CD4-positive, alpha-beta T cell (primary cell): ENCODE measurements around the gene FAM120A. TPM values are rescaled to one million over a fixed set of nuclear protein-coding genes. Genes with fewer than 3 reads are reported as not detected.

Experiments used
- ATAC-seq: fragments of 200-7000 bp; cut with Tn5 transposase; one replicate; pipeline ENCODE4 v1.10.0; 2022; ENCODE audit warnings: mild to moderate bottlenecking; ENCODE audit not compliant: poor library complexity
- CTCF ChIA-PET: fragments of 350-600 bp; sonication (Branson Sonifier 250); formaldehyde crosslinking; loops from one replicate; lab custom pipeline; 2021; ENCODE audit warnings: antibody characterized with exemption, inconsistent platforms; lab: Charles Lee
- POLR2A ChIA-PET: fragments of 350-600 bp; sonication (Branson Sonifier 250); formaldehyde crosslinking; loops from one replicate; lab custom pipeline; 2021; ENCODE audit warnings: antibody characterized with exemption, inconsistent platforms; lab: Charles Lee
- DNase-seq, 14 experiments: peaks; one replicate each; pipeline ENCODE4 v3.0.0-alpha.2; 2013 to 2020; ENCODE audit warnings: mixed read lengths in 2 of 14
- H3K27ac ChIP-seq, 2 donors: one replicate each; pipeline versions ENCODE4 v1.5.1 to v1.7.0; 2013; ENCODE audit warnings: low read length in 2 of 2, low read depth in 1 of 2, mild to moderate bottlenecking in 1 of 2
- H3K27me3 ChIP-seq, 2 experiments: 1 replicate in 1 of 2; 2 replicates in 1 of 2; pipeline versions ENCODE4 v1.6.1 to v1.7.0; 2013; ENCODE audit warnings: low read length in 2 of 2, control low read depth in 1 of 2, mild to moderate bottlenecking in 1 of 2, moderate library complexity in 1 of 2; ENCODE audit not compliant: insufficient read depth in 2 of 2, control insufficient read depth in 1 of 2
- H3K36me3 ChIP-seq: one replicate; pipeline ENCODE4 v1.6.1; 2013; ENCODE audit warnings: low read length, control low read depth; ENCODE audit not compliant: insufficient read depth
- H3K4me1 ChIP-seq: one replicate; pipeline ENCODE4 v1.6.1; 2013; ENCODE audit warnings: low read length, control low read depth; ENCODE audit not compliant: insufficient read depth
- H3K4me3 ChIP-seq: one replicate; pipeline ENCODE4 v1.5.1; 2013; ENCODE audit warnings: mild to moderate bottlenecking, low read length, moderate library complexity
- H3K9me3 ChIP-seq, 2 experiments: 1 replicate in 1 of 2; 2 replicates in 1 of 2; pipeline versions ENCODE4 v1.6.1 to v1.7.0; 2013; ENCODE audit warnings: low read length in 2 of 2, mild to moderate bottlenecking in 2 of 2, control low read depth in 1 of 2, moderate library complexity in 1 of 2; ENCODE audit not compliant: control insufficient read depth in 1 of 2, insufficient read depth in 1 of 2
- H3K27ac Mint-ChIP-seq: one replicate; pipeline ENCODE4 v1.8.0; 2020; ENCODE audit warnings: mixed read lengths
- H3K27me3 Mint-ChIP-seq: one replicate; pipeline ENCODE4 v1.8.0; 2021; ENCODE audit warnings: mixed read lengths
- H3K36me3 Mint-ChIP-seq: one replicate; pipeline ENCODE4 v1.8.0; 2021; ENCODE audit warnings: low read depth, mixed read lengths
- H3K4me1 Mint-ChIP-seq: one replicate; pipeline ENCODE4 v1.8.0; 2021; ENCODE audit warnings: low read depth, mixed read lengths
- H3K4me3 Mint-ChIP-seq: one replicate; pipeline ENCODE4 v1.8.0; 2020; ENCODE audit warnings: mild to moderate bottlenecking, mixed read lengths
- H3K9me3 Mint-ChIP-seq: one replicate; pipeline ENCODE4 v1.8.0; 2020; ENCODE audit warnings: mixed read lengths
- CTCF ChIP-seq: fragments of 200-600 bp; IDR thresholded peaks from one replicate; pipeline ENCODE4 v1.8.0; 2022; ENCODE audit warnings: antibody characterized with exemption, mild to moderate bottlenecking
- intact Hi-C, 2 experiments: fragments of 100-400 bp; cut with DNase I in 1 of 2; cut with micrococcal nuclease in 1 of 2; formaldehyde crosslinking; loops; one replicate each; pipeline versions ENCODE4 v1.15.1 to v1.9.0; 2023 to 2025; cut with DNase I, micrococcal nuclease
- total RNA-seq, 174 experiments: library from RNA in 2 of 174; stranded (reverse) in 2 of 174; gene quantifications; one replicate each; pipeline ENCODE4 v1.2.3 and lab custom pipeline; 2021 to 2026

FAM120A gene
- total RNA-seq, 2 experiments from 2014 or later: 46.5 to 51.7 TPM

- peaks cover 69% of the 10 kb centered on the region for H3K4me1 Mint-ChIP-seq
- H3K27me3 Mint-ChIP-seq: no peaks in the 10 kb centered on the region
- H3K27ac Mint-ChIP-seq: no peak overlapping the region
- CTCF ChIA-PET: no interaction called here
- no peak for ATAC-seq
- POLR2A ChIA-PET: interaction anchor here (0.9 kb wide), 1 partner anchor 90 kb away, joined by 3 read pairs; no protein-coding TSS in a partner anchor
- intact Hi-C loops: no loop called here
- H3K9me3 Mint-ChIP-seq: no peaks in the 10 kb centered on the region
- no peaks in the 10 kb centered on the region for H3K27me3 ChIP-seq
- peaks cover 49% of the 10 kb centered on the region for H3K36me3 Mint-ChIP-seq
- H3K4me1 ChIP-seq: peaks cover 27% of the 10 kb centered on the region
- DNase-seq: no peak
- H3K9me3 ChIP-seq: no peaks in the 10 kb centered on the region
- peaks cover 18% of the 10 kb centered on the region for H3K36me3 ChIP-seq
- H3K4me3 ChIP-seq: no peak overlapping the region
- TF ChIP-seq CTCF: no peak
- H3K27ac ChIP-seq: no peak overlapping the region
- H3K4me3 Mint-ChIP-seq: no peak overlapping the region
Observed at GRCh38 chr9:93471124-93471523, 19.6 kb downstream of the FAM120A start.

GRCh38 chr9:93473411-93473810 lies 21.9 kb downstream of the FAM120A start:
- peaks cover 61% of the 10 kb centered on the region for H3K4me1 Mint-ChIP-seq
- DNase-seq: no peak
- no peaks in the 10 kb centered on the region for H3K27me3 Mint-ChIP-seq
- ChIA-PET CTCF (no interaction called here), POLR2A (no interaction called here)
- no peak for ATAC-seq
- Histone ChIP-seq H3K27me3 (no peaks in the 10 kb centered on the region), H3K36me3 (peaks cover 28% of the 10 kb centered on the region), H3K4me3 (no peak overlapping the region), H3K4me1 (peaks cover 6% of the 10 kb centered on the region), H3K27ac (no peak overlapping the region), H3K9me3 (no peaks in the 10 kb centered on the region)
- intact Hi-C loops: no loop called here
- no peaks in the 10 kb centered on the region for H3K9me3 Mint-ChIP-seq
- TF ChIP-seq CTCF: no peak
- H3K27ac Mint-ChIP-seq: no peak overlapping the region
- no peak overlapping the region for H3K4me3 Mint-ChIP-seq
- peaks cover 68% of the 10 kb centered on the region for H3K36me3 Mint-ChIP-seq

GRCh38 chr9:93475108-93475507 lies 23.6 kb downstream of the FAM120A start:
- Histone ChIP-seq H3K36me3 (peaks cover 37% of the 10 kb centered on the region), H3K27ac (no peak overlapping the region), H3K9me3 (no peaks in the 10 kb centered on the region), H3K4me1 (no peaks in the 10 kb centered on the region), H3K4me3 (no peak overlapping the region), H3K27me3 (no peaks in the 10 kb centered on the region)
- H3K9me3 Mint-ChIP-seq: no peaks in the 10 kb centered on the region
- peaks cover 49% of the 10 kb centered on the region for H3K4me1 Mint-ChIP-seq
- ChIA-PET CTCF (interaction anchor here (1.4 kb wide), 1 partner anchor 10 kb away, joined by 3 read pairs; no protein-coding TSS in a partner anchor), POLR2A (no interaction called here)
- ATAC-seq (no peak), DNase-seq (no peak)
- TF ChIP-seq CTCF: no peak
- no peaks in the 10 kb centered on the region for H3K27me3 Mint-ChIP-seq
- peaks cover 82% of the 10 kb centered on the region for H3K36me3 Mint-ChIP-seq
- no peak overlapping the region for H3K4me3 Mint-ChIP-seq
- peak overlapping the region; percentile 4 for H3K27ac Mint-ChIP-seq
- intact Hi-C loops: no loop called here
